H54 (cell line): Measurements from ENCODE around the gene MYO10.

Experiments used
- DNase-seq: peaks from one replicate; pipeline ENCODE4 v3.0.0; 2011; ENCODE audit warnings: low spot score, mixed read lengths; ENCODE audit not compliant: insufficient read length
- FAIRE-seq: peaks from 3 replicates; lab custom pipeline; 2011; peaks lifted over from hg19 to GRCh38; lab: Jason Lieb, UNC
- POLR2A ChIP-seq: IDR thresholded peaks from 2 replicates; pipeline ENCODE4 v1.6.1; 2011; ENCODE audit warnings: low read depth, mild to moderate bottlenecking, low read length

MYO10 gene

DNA sequence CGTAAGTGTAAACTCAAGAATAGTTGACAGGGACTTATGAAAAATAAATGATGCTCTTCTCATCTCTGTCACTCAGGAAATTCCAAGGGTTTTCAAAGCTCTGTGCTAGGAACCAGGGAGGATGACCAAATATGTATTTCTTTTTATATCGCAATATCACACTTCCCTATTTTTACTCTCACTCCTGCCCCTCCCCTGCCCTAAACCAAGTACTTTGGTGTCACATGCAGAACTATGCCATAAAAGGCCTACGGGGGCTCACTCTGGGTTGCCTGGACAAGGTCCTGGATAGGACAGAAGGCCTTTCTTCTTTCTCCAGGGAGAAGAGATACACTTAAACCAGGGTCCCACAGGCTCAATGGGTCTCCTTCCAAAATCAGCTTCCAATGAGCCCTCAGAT, 311.0 kb downstream of the MYO10 start:
- DNase-seq = no peak

DNA sequence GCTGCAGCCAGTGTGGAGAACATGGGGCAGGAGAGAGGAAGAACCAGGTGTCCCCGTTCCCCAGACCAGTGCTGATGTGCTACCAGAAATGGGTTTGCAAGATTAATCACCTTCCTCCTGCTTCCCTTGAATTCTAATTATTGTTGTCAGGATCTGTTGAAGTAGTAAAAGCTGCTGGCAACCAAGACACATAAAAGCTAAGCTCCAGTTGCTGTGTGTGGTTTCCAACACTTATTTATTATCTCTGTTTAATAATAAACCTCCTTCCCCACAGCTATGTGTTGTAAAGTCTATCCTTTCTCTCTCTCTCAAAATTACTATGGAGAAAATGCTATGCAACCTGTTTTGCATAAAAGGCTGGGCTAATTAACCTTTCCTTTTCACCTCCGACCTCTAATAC, 317.0 kb downstream of the MYO10 start:
- DNase-seq (no peak), FAIRE-seq (no peak)
- TF ChIP-seq POLR2A = no peak

More for the DNA sequence above, 311.0 kb downstream of the MYO10 start:
- no peak for FAIRE-seq
- TF ChIP-seq POLR2A = no peak

DNA sequence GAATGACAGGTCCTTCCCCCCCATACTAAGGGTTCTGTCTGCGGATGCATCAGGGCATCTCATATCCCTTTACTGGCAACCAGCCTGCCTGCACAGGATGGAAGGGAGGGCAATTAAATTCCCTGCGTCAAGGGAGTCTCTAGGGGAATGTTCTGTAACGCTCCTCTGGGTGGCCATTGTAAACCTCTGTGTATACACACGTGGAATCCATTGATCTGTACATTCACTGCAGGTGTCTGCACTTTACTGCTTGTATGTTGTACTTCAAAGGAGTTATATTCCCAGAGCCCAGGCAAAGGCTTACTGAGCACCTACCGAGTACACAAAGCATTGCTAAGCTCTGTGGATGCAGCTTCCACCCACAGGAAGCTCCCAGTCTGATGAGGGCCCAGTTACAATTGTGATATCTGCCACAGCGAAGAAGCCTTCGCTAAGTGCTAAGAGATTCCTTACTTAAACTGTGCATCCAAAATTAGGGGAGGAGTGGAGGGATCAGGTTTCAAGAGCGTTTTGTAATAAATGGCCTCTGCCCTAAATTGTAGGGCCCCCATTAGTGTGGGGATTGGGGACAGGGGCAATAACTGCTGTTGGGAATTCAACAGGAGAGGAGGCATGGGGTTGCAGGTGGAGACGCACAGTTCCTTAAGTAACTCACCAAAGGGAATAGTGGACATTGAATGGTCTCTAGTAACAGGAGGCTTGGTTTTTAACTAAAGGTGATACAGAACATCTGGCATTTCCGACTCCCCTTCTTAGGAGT, 317.8 kb downstream of the MYO10 start:
- FAIRE-seq = no peak
- DNase-seq = no peak
- TF ChIP-seq POLR2A = no peak

DNA sequence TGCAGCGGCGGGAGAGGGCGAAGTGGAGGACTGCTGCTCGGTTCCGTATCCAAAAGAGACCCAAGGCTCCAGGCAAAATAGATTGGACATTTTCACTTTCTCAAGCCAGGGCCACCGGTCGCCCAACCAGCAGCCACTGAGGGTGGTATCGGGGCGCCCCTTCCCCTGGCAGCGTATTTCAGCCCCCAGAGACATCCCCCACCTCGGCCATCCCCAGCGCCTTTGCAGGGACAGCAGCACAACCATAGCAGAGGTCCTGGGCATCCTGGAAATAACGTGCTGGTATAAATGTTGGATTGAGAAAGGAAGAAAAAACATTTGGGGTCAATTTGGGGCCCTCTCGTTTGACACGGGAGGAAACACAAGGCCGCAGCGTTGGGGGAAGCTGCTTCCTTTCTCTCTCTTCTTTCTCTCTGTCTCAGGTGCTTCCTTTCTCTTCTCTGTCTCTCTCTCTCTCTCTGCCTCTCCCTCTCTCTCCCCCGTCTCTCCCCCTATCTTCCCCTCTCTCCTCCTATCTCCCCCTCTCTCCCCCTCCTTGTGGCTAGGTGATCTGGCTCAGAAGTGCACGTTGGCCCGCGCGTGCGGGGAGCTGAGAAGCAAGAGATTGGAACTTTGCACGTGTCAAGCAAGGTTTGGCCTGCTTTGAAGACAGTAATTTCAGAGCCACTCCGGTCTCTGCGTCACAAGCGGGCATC, 318.7 kb downstream of the MYO10 start:
- DNase-seq (no peak), FAIRE-seq (no peak)
- no peak for TF ChIP-seq POLR2A

DNA sequence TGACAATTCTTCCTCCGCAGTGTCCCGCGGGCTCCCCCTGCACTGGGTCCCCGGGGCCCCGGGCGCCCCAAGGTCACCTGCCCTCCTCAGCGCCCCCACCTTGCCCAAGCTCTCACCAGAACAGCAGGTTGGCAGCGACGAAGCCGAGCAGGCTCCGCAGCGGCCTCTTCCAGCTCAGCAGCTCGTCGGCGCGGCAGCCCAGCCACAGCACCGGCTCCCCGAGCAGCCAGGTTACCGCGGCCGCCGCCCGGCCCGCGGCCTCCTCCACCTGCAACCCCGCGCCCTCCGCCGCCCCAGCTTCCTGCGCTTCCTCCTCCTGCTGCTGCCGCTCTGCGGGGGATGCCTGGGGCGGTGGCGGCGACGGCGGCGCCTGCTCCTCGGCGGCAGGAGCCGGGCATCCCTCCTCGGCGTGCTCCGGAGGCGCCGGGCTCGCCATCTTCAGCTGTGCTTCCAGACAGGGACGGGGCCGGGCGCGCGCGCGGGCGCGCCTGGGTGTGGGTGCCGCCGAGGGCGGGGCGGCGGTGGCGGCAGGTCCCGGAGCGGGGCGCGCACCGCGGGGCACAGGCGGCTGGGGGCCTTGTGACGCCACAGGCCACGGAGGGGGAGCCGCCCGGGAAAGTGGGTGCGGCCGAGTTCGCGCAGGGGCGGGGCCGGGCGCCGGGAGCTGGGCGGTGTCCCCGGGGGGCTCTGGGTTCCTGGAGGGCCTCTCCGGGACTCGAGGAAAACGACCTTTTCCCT, 319.4 kb downstream of the MYO10 start, which contains the start of gene RETREG1:
RETREG1 (minus strand) TSS at position 462 of the 738 bp plus-strand sequence; CDS start at position 436, 26 bp downstream.
- DNase-seq (peak; percentile 91), FAIRE-seq (no peak)
- TF ChIP-seq POLR2A = peak; percentile 15; the same call in 1 of the 2 replicates

DNA sequence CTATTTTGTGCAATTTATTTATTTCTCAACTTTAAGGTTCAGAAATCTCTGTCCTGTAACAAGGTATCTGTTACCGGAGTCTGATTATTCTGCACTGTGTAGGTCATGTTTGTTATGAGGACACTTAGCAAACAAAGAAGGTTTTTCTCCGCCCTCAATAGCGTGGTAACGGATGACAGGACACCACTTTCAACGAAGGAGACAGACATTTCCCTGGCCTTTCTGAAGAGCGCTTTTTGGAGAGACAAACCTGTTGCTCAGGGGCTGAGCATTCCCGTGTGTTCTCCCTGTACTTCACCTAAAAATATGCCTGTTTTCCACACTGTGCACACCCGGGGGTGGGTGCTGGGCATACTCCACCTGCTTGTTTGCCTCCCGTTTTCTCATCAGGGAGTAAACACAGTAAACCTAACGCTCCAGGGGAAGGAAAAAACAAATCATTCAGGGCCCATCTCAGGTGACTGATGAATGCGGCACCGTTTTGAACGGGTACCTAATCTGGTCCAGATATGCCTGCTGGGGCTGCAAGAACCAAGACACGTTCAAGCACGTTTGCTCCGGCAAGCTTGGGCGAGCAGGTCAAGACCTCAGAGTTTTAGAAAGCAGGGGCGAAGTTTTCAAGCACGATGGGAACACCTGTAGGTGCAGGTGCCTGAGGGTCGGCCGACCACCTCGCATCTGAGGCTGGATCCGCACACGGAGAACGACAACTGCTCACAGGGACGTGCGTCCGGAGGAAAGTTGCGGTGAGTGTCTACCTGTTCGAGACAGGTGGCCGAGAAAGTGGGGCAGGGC, 320.1 kb downstream of the MYO10 start:
- FAIRE-seq (peak; percentile 15), DNase-seq (no peak)
- TF ChIP-seq POLR2A = no peak

DNA sequence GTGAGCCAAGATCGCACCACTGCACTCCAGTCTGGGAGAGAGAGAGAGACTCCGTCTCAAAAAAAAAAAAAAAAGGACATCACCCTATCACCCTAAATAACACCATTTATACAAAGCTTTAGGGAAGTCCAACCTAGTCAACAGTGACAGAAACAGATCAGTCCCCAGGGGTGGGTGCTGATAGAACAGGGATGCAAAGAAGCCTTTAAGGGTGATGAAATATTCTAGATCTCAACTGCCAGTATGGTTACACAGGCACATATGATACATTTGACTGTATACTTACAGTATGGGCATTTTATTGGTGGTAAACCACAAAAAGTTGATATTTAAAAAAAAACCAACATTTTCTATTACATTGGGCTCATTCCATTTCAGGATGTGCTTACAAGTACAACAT, 324.1 kb downstream of the MYO10 start:
- DNase-seq (no peak), FAIRE-seq (no peak)
- no peak for TF ChIP-seq POLR2A
